SHP77 (cell line): ENCODE measurements around the gene CDH15.

ENCODE experiments used
- DNase-seq, 2 experiments: peaks; one replicate each; lab custom pipeline; 2025; lab: John Stamatoyannopoulos, UW

CDH15 gene

GRCh38 chr16:89140981-89141883 is 30.3 kb upstream of the CDH15 start:
- no peak for DNase-seq

GRCh38 chr16:89141884-89142267 is 29.7 kb upstream of the CDH15 start:
- no peak for DNase-seq

- DNase-seq: no peak
These were observed 28.9 kb upstream of the CDH15 start for GRCh38 chr16:89142474-89143195.

- no peak for DNase-seq
These were observed 28.3 kb upstream of the CDH15 start for GRCh38 chr16:89143201-89143741.

GRCh38 chr16:89143911-89144675 is 27.5 kb upstream of the CDH15 start:
- DNase-seq: no peak

GRCh38 chr16:89144681-89145080 is 26.9 kb upstream of the CDH15 start:
- DNase-seq: no peak

- DNase-seq: no peak
These were observed 26.0 kb upstream of the CDH15 start for GRCh38 chr16:89145406-89146161.

GRCh38 chr16:89146211-89147005 is 25.1 kb upstream of the CDH15 start:
- no peak for DNase-seq

- no peak for DNase-seq
These were observed 24.3 kb upstream of the CDH15 start for GRCh38 chr16:89147085-89147817.

- DNase-seq: no peak
These were observed 22.2 kb upstream of the CDH15 start for GRCh38 chr16:89149386-89149785.

- peak in 1 of 2 experiments; percentile 26 for DNase-seq
These were observed 21.3 kb upstream of the CDH15 start for GRCh38 chr16:89150090-89150835.

- no peak for DNase-seq
These were observed 20.6 kb upstream of the CDH15 start for GRCh38 chr16:89150981-89151380.

- DNase-seq: no peak
These were observed 18.5 kb upstream of the CDH15 start for GRCh38 chr16:89152831-89153700.

- no peak for DNase-seq
These were observed 17.7 kb upstream of the CDH15 start for GRCh38 chr16:89153848-89154271.

- no peak for DNase-seq
These were observed 17.0 kb upstream of the CDH15 start for GRCh38 chr16:89154390-89155183.

- DNase-seq: no peak
These were observed 16.3 kb upstream of the CDH15 start for GRCh38 chr16:89155184-89155679.
